Keratinocyte (primary cell): ENCODE measurements around the gene PDZD2. TPM values are rescaled to one million over a fixed set of nuclear protein-coding genes. Genes with fewer than 3 reads are reported as not detected.
A peak's percentile ranks its signal among the peaks of the same experiment; 100 is the strongest.

Experiments
- DNase-seq: peaks from one replicate; pipeline ENCODE4 v3.0.0-alpha.2; 2011; ENCODE audit warnings: low read depth, missing footprints, low spot score
- FAIRE-seq: peaks from 2 replicates; lab custom pipeline; 2011; peaks lifted over from hg19 to GRCh38; lab: Jason Lieb, UNC
- H2AFZ ChIP-seq: 2 replicates; pipeline ENCODE4 v1.6.0; 2012; ENCODE audit warnings: low read length, control low read depth, inconsistent platforms; ENCODE audit not compliant: control insufficient read depth
- H3K27ac ChIP-seq: 2 replicates; pipeline ENCODE4 v1.5.1; 2011; ENCODE audit warnings: low read length; ENCODE audit not compliant: control insufficient read depth, insufficient read depth
- H3K27me3 ChIP-seq: 3 replicates; pipeline ENCODE4 v1.6.0; 2011; ENCODE audit warnings: low read length; ENCODE audit not compliant: control insufficient read depth, insufficient read depth; ENCODE audit errors: extremely low read depth
- H3K36me3 ChIP-seq, 2 experiments: 2 replicates in 1 of 2; 3 replicates in 1 of 2; pipeline ENCODE4 v1.5.1; 2011; ENCODE audit warnings: low read length in 2 of 2, mild to moderate bottlenecking in 1 of 2; ENCODE audit not compliant: control insufficient read depth in 2 of 2, insufficient read depth in 2 of 2; ENCODE audit errors: extremely low read depth in 1 of 2
- H3K4me1 ChIP-seq: 3 replicates; pipeline ENCODE4 v1.5.1; 2011; ENCODE audit warnings: low read length; ENCODE audit not compliant: control insufficient read depth, insufficient read depth; ENCODE audit errors: extremely low read depth
- H3K4me2 ChIP-seq: 3 replicates; pipeline ENCODE4 v1.6.0; 2011; ENCODE audit warnings: low read depth, low read length; ENCODE audit not compliant: control insufficient read depth, insufficient read depth; ENCODE audit errors: extremely low read depth
- H3K4me3 ChIP-seq, 3 experiments: fragments of 200-600 bp in 1 of 3; sonication (generic) in 1 of 3; 2 replicates in 2 of 3; 3 replicates in 1 of 3; pipeline ENCODE4 v1.5.1; 2011 to 2016; ENCODE audit warnings: low read length in 3 of 3, mild to moderate bottlenecking in 3 of 3, control low read depth in 2 of 3, inconsistent platforms in 1 of 3, low read depth in 1 of 3, mixed read lengths in 1 of 3, mixed run types in 1 of 3, moderate library complexity in 1 of 3; ENCODE audit not compliant: control insufficient read depth in 2 of 3, insufficient read depth in 2 of 3; ENCODE audit errors: extremely low read depth in 1 of 3
- H3K79me2 ChIP-seq: 2 replicates; pipeline ENCODE4 v1.6.0; 2012; ENCODE audit warnings: low read length; ENCODE audit not compliant: control insufficient read depth, insufficient read depth
- H3K9ac ChIP-seq: 3 replicates; pipeline ENCODE4 v1.6.0; 2011; ENCODE audit warnings: low read length; ENCODE audit not compliant: control insufficient read depth, insufficient read depth; ENCODE audit errors: extremely low read depth
- H3K9me1 ChIP-seq: 3 replicates; pipeline ENCODE4 v1.6.0; 2011; ENCODE audit warnings: low read length; ENCODE audit not compliant: control insufficient read depth, insufficient read depth; ENCODE audit errors: extremely low read depth
- H3K9me3 ChIP-seq: 2 replicates; pipeline ENCODE4 v1.5.1; 2012; ENCODE audit warnings: low read depth, low read length; ENCODE audit not compliant: control insufficient read depth
- H4K20me1 ChIP-seq: 3 replicates; pipeline ENCODE4 v1.6.0; 2011; ENCODE audit warnings: low read length; ENCODE audit not compliant: control insufficient read depth, insufficient read depth; ENCODE audit errors: extremely low read depth
- EZH2 ChIP-seq: IDR thresholded peaks from one replicate; pipeline ENCODE4 v1.6.1; 2012; ENCODE audit warnings: inconsistent platforms, mild to moderate bottlenecking, low read length, moderate library complexity
- dilution Hi-C: fragments of 300-500 bp; cut with MboI; formaldehyde crosslinking; loops from one replicate; pipeline ENCODE4 v1.7.0; 2020; ENCODE audit warnings: low sequenced_read_pairs; ENCODE audit not compliant: extremely low pct_ligation_motif_present
- polyA plus RNA-seq, 5 experiments: library from polyadenylated mRNA; depleted of rRNA in 3 of 5; stranded (reverse) in 3 of 5; stranded (forward) in 1 of 5; unstranded in 1 of 5; fragments of >200 nt; gene quantifications; 1 replicate in 1 of 5; 2 replicates in 3 of 5; 3 replicates in 1 of 5; pipeline versions ENCODE4 v1.2.1 to v1.2.3, GENCODE V29; 2011 to 2012; ENCODE audit warnings: missing spikeins in 2 of 5, low read depth in 1 of 5, low replicate concordance in 1 of 5
- TF ChIP-seq, protein P1 (sequence below), 3 experiments: IDR thresholded peaks in 1 of 3; conservative IDR thresholded peaks in 1 of 3; optimal IDR thresholded peaks in 1 of 3; 2 replicates in 2 of 3; 3 replicates in 1 of 3; pipeline versions ENCODE3 to v1.5.1; 2011; ENCODE audit warnings: low read length in 3 of 3, mild to moderate bottlenecking in 3 of 3, moderate library complexity in 2 of 3, control low read depth in 1 of 3, inconsistent platforms in 1 of 3; ENCODE audit not compliant: insufficient read depth in 2 of 3; ENCODE audit errors: extremely low read depth in 1 of 3

Gene PDZD2
- polyA plus RNA-seq, 1 donor (not counting 4 experiments of a cell fraction or from before 2014, with no cell fraction given), result 7.3 TPM

DNA sequence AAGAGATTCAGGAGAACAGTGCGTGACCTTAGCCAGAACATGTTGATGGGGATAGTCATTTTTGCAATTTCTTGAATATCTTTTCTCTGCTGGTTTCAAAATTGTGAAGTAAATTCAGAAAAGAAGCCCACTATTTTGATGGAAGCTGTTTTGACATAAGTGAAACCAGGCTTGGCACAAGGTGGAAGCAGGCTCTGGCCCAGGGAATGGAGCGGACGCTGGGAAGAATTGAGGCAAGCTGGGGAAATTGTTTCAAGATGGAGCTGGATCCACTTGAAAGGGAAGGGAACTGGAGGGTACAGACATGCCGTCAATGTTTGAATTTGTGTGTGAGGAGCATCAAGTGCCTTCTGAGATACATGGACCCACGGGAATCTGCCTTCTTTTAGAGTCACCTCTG lies 328.0 kb downstream of the PDZD2 start:
- Histone ChIP-seq H3K27me3 (no peaks in the 10 kb centered on the region), H3K79me2 (no peaks in the 10 kb centered on the region), H3K4me3 (no peak overlapping the region), H3K9me3 (no peaks in the 10 kb centered on the region), H3K4me2 (peak overlapping the region; percentile 22), H3K4me1 (peaks cover 37% of the 10 kb centered on the region), H3K9ac (no peak overlapping the region), H2AFZ (peak overlapping the region; percentile 56), H3K36me3 (no peaks in the 10 kb centered on the region), H4K20me1 (no peaks in the 10 kb centered on the region), H3K9me1 (peaks cover 3% of the 10 kb centered on the region), H3K27ac (no peak overlapping the region)
- dilution Hi-C loops, result no loop called here
- no peak for FAIRE-seq
- TF ChIP-seq EZH2, result no peak
- TF ChIP-seq, protein P1, sequence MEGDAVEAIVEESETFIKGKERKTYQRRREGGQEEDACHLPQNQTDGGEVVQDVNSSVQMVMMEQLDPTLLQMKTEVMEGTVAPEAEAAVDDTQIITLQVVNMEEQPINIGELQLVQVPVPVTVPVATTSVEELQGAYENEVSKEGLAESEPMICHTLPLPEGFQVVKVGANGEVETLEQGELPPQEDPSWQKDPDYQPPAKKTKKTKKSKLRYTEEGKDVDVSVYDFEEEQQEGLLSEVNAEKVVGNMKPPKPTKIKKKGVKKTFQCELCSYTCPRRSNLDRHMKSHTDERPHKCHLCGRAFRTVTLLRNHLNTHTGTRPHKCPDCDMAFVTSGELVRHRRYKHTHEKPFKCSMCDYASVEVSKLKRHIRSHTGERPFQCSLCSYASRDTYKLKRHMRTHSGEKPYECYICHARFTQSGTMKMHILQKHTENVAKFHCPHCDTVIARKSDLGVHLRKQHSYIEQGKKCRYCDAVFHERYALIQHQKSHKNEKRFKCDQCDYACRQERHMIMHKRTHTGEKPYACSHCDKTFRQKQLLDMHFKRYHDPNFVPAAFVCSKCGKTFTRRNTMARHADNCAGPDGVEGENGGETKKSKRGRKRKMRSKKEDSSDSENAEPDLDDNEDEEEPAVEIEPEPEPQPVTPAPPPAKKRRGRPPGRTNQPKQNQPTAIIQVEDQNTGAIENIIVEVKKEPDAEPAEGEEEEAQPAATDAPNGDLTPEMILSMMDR (optimal IDR thresholded peaks at IDR 0.05 in 1 of 3, IDR thresholded peaks at IDR 0.05 in 1 of 3, conservative IDR thresholded peaks at IDR 0.05 in 1 of 3; ENCODE audit: extremely low read depth in 1 of 3, insufficient read depth in 2 of 3, low read length in 3 of 3), result no peak
- DNase-seq, result no peak

DNA sequence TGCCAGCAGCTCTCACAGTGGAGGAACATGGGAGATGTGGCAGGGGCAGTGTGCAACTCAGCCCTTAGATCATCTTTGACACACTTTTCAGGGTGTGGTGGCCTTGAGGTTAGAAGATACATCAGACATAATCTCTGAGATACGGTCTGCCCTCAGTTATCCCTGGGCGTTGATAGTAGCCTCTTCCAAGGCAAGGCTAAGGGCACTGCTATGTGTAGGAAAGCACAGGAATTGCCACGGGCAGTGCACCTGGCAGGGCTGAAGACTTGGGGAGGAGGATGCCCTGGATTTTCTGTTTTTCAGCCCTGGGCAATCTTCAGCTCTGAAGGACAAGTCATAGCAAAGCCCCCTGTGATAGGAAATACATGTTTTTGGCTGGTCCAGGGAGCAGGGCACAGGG lies 328.5 kb downstream of the PDZD2 start:
- Histone ChIP-seq H3K9me1 (peaks cover 3% of the 10 kb centered on the region), H3K4me2 (peak overlapping the region; percentile 22), H3K4me1 (peaks cover 32% of the 10 kb centered on the region), H3K27ac (no peak overlapping the region), H3K79me2 (no peaks in the 10 kb centered on the region), H3K4me3 (no peak overlapping the region), H3K9me3 (no peaks in the 10 kb centered on the region), H4K20me1 (no peaks in the 10 kb centered on the region), H3K27me3 (no peaks in the 10 kb centered on the region), H3K9ac (no peak overlapping the region), H3K36me3 (no peaks in the 10 kb centered on the region), H2AFZ (peak overlapping the region; percentile 56)
- dilution Hi-C loops, result no loop called here
- FAIRE-seq, result peak; percentile 91
- peak; percentile 60 for DNase-seq
- TF ChIP-seq, protein P1 (optimal IDR thresholded peaks at IDR 0.05 in 1 of 3, IDR thresholded peaks at IDR 0.05 in 1 of 3, conservative IDR thresholded peaks at IDR 0.05 in 1 of 3; ENCODE audit: extremely low read depth in 1 of 3, insufficient read depth in 2 of 3, low read length in 3 of 3), result no peak
- no peak for TF ChIP-seq EZH2
